ENCODE data around the gene EOGT.

EOGT gene

DNA sequence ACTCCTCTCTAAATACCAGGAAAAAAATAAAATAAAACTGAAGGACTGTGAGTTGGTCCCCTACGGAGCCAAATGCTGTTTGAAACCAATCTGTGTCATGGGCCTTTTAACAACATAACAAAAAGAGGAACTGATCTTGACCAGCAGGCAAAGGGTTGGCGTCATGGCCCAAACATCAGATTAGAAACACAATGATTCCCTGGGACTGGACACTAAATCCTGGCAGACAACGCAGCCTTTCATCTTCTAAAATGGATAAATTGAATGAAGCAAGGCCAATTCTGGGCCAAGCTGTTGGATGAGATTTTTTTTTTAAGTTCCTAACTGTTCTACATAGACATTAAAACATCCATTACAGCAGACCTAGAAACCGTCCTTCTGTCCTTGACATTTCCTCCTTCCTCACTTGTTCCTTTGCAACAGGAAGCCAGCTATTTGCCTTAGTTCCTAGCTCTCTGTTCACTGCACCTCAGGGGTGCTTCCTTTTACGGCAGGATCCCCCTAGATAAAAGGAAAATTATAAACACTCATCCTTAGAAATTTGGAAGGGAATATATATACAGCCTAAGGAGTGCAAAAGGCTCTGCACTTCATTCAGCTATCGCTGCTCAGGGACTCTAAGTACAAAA is 59.6 kb downstream of the EOGT start:
- no peak for DNase-seq

DNA sequence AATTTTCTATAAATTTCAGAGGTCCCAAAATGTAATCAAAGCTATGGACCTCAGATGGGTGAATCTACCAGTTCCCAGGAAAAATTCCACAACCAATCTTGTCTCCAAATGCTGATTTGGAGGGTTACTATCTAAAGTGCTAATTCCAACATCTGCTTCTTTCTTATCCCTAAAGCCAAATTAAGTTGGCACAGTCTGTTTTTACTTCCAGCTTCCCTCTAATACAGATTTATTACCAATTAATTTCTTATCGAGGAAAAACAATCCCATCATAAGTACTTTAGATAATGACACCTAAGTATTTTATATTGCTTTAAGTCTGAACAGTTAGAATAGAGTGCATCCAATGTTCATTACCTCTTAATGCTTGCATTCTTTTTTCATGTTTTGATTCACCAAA is 68.3 kb downstream of the EOGT start:
- DNase-seq: no peak

DNA sequence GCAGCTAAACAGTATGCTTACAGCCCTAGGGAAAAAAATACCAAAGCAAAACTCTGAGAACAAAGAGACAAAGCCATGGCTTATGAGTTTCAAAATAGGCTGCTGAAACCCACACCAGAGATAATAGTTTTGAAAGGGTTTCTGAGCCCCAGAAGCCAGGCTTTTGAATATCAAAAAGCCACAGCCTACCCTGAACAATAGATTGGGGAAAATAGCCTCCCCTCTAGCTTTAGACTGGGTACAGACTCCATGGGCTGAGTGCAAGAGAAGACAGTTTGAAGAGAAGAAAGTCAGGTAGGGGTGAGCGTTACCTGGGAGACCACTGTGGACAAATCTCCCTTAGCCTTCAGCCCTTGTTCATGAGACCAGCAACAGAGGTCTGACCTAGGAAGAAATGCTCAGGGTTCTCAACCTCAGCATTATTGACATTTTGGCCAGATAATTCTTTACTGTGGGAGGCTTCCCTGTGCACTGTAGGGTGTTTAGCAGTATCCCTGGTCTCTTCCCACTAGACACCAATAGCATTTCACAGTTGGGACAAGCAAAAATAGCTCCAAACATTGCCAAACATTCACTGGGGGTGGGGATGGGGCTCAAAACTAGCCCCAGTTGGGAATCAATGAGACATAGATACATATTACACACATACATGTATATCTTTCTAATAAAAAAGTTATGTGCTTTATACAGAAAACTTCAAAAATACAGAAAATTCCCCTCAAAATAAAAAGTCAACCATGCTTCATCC is 69.6 kb downstream of the EOGT start:
- no peak for DNase-seq

- DNase-seq: no peak
These were observed 72.4 kb downstream of the EOGT start for GRCh38 chr3:68941055-68941454.

DNA sequence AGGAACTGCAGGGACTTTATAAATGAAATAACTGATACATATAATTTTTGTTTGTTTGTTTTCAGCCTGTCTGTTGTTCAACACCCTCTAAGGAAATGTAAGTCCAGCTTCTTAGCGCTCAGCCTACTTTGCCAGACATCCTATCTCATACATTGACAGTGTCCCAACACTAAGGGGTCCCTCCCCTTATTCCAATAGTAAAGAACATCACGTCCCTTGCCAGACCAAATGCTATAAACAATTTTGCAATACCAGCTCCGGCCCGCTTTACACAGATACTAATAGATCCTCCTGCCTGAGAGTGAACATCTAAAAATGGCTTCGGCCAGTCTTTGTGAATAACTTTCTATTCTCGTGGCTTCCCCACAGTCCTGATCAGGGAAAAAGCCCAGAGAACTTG is 76.6 kb downstream of the EOGT start:
- DNase-seq: no peak

DNA sequence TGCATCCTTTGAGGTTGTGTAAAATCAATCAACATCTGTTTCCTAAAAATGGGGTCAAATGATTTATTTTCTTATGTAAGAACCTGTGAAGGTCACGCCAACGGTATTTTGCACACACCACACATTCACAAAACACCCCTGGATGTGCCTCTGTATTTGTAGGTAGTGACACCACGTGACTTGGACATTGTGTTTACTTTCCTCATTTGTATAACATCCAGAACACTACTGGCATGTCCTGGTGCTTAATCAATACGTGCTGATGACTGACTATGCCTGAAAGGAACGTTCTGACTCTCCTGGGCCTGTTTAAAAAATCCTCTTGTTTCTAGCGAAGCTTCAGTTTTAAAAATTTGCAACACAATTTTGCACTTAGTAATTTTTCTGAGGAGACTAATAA is 77.7 kb downstream of the EOGT start:
- no peak for DNase-seq

- DNase-seq: no peak
These were observed 81.9 kb downstream of the EOGT start for GRCh38 chr3:68931406-68932149.

Measured in AML-193 (cell line).